Immature natural killer cell (primary cell): ENCODE measurements around the gene PRKN. TPM values are rescaled to one million over a fixed set of nuclear protein-coding genes. Genes with fewer than 3 reads are reported as not detected.

ENCODE experiments used
- DNase-seq, 3 donors: peaks; one replicate each; pipeline ENCODE4 v3.0.0; 2022; ENCODE audit warnings: mixed read lengths in 1 of 3
- H3K27ac Mint-ChIP-seq, 6 donors: one replicate each; pipeline ENCODE4 v1.8.0; 2020; ENCODE audit warnings: mixed read lengths in 6 of 6, mild to moderate bottlenecking in 5 of 6, inconsistent platforms in 4 of 6, moderate library complexity in 3 of 6
- H3K27me3 Mint-ChIP-seq, 3 donors: one replicate each; pipeline ENCODE4 v1.8.0; 2020 to 2021; ENCODE audit warnings: low read depth in 3 of 3, mild to moderate bottlenecking in 3 of 3, mixed read lengths in 3 of 3, moderate library complexity in 3 of 3, inconsistent platforms in 1 of 3
- H3K36me3 Mint-ChIP-seq, 3 donors: one replicate each; pipeline ENCODE4 v1.8.0; 2020; ENCODE audit warnings: mixed read lengths in 3 of 3, inconsistent platforms in 2 of 3, mild to moderate bottlenecking in 2 of 3
- H3K4me1 Mint-ChIP-seq, 2 donors: one replicate each; pipeline ENCODE4 v1.8.0; 2020; ENCODE audit warnings: inconsistent platforms in 2 of 2, mild to moderate bottlenecking in 2 of 2, mixed read lengths in 2 of 2, moderate library complexity in 1 of 2
- H3K4me3 Mint-ChIP-seq, 5 donors: one replicate each; pipeline ENCODE4 v1.8.0; 2020; ENCODE audit warnings: mild to moderate bottlenecking in 5 of 5, mixed read lengths in 5 of 5, inconsistent platforms in 3 of 5, moderate library complexity in 3 of 5
- H3K9me3 Mint-ChIP-seq, 6 donors: one replicate each; pipeline ENCODE4 v1.8.0; 2020; ENCODE audit warnings: mild to moderate bottlenecking in 6 of 6, mixed read lengths in 6 of 6, inconsistent platforms in 4 of 6, moderate library complexity in 3 of 6
- polyA plus RNA-seq, 3 donors: library from polyadenylated mRNA; unstranded; fragments of 300-500 nt; fragmentation: Illumina TruSeq; gene quantifications; one replicate each; pipeline ENCODE4 v1.2.3, GENCODE V29; 2021

The PRKN gene
- polyA plus RNA-seq, 3 donors from 2014 or later, result 0.37 to 6.4 (median 2.8) TPM

DNA sequence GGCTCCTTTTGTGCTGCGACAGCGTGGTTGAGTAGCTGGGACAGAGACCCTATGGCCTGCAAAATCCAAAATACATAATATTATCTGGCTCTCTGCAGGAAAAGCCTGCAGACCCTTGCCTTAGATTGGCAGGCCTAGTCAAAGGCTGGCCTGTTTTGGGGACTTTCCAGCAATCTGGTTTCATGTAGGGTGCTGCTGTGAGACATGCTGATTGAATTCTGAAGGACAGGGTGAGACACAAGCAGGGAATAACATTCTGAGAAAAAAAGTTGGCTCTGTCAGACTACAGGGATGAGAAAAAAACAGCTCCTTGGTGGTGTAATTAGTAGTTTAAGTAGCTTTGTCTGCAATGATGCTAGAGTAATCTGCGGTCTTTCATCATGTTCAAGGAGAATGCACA lies 1051.0 kb downstream of the PRKN start:
- Mint-ChIP-seq H3K27ac (no peak overlapping the region), H3K4me1 (no peaks in the 10 kb centered on the region)

DNA sequence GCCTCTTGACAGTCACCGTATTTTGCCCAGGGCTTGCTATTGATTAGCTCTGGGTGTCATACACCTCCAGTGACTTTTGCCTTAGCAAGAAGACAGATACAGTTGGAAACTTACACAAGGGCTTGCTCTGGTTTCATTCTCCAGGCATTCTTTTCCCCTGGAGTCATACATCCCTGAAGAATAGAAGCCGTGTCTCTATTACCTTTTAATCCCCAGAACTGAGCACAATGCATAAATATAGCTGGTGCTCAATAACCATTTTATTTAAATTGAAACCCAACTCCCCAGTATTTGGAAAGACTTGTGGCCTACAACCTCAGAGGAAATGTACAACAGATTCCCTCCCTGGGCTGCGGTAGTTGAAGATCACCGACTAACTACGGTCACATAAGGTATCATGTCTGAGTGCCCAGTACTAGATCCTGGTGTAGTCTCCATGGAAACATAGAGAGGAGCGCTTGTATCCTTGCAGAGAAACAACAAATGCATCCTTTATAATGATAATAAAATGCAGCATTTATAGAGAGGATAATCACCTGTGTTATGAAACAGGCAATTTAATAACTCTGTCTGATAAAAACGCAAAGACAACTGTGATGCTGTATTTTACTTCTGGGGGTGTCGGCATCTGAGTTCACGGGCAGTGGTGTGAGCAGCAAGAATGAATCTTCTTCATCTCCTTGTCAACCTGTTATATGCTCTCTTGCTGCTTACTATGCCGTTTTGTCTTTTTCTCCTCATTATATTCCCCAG lies 1052.5 kb downstream of the PRKN start:
- no peaks in the 10 kb centered on the region for H3K4me1 Mint-ChIP-seq
- no peak overlapping the region for H3K4me3 Mint-ChIP-seq
- H3K9me3 Mint-ChIP-seq, result peaks cover 0 to 2% (median 0%) of the 10 kb centered on the region in 6 donors
- H3K36me3 Mint-ChIP-seq, result no peaks in the 10 kb centered on the region
- no peak overlapping the region for H3K27ac Mint-ChIP-seq
- H3K27me3 Mint-ChIP-seq, result peaks cover 1 to 7% (median 4%) of the 10 kb centered on the region in 3 donors
- no peak for DNase-seq

More for the DNA sequence above, 1051.0 kb downstream of the PRKN start:
- Mint-ChIP-seq H3K9me3 (no peaks in the 10 kb centered on the region), H3K4me3 (no peak overlapping the region), H3K27me3 (peaks cover 4 to 7% (median 5%) of the 10 kb centered on the region in 3 donors), H3K36me3 (no peaks in the 10 kb centered on the region)
- DNase-seq, result no peak

GRCh38 chr6:161673026-161673425 lies 1054.5 kb downstream of the PRKN start:
- Mint-ChIP-seq H3K36me3 (no peaks in the 10 kb centered on the region), H3K4me3 (no peak overlapping the region), H3K4me1 (peaks cover 0 to 2% of the 10 kb centered on the region in 2 donors), H3K9me3 (peaks cover 0 to 2% (median 0%) of the 10 kb centered on the region in 6 donors), H3K27ac (no peak overlapping the region), H3K27me3 (peaks cover 0 to 8% (median 2%) of the 10 kb centered on the region in 3 donors)
- DNase-seq, result no peak

GRCh38 chr6:161671117-161671516 lies 1056.4 kb downstream of the PRKN start:
- no peak overlapping the region for H3K27ac Mint-ChIP-seq

GRCh38 chr6:161668665-161669064 lies 1058.9 kb downstream of the PRKN start:
- H3K4me3 Mint-ChIP-seq, result no peak overlapping the region
- no peaks in the 10 kb centered on the region for H3K36me3 Mint-ChIP-seq

More at GRCh38 chr6:161671117-161671516, 1056.4 kb downstream of the PRKN start:
- H3K27me3 Mint-ChIP-seq, result peaks cover 0 to 6% (median 2%) of the 10 kb centered on the region in 3 donors
- H3K9me3 Mint-ChIP-seq, result peaks cover 0 to 4% (median 0%) of the 10 kb centered on the region in 6 donors
- H3K36me3 Mint-ChIP-seq, result no peaks in the 10 kb centered on the region
- H3K4me1 Mint-ChIP-seq, result peaks cover 0 to 2% of the 10 kb centered on the region in 2 donors
- no peak overlapping the region for H3K4me3 Mint-ChIP-seq
- no peak for DNase-seq

GRCh38 chr6:161667957-161668356 lies 1059.6 kb downstream of the PRKN start:
- Mint-ChIP-seq H3K36me3 (no peaks in the 10 kb centered on the region), H3K4me3 (no peak overlapping the region), H3K27ac (no peak overlapping the region), H3K9me3 (peaks cover 0 to 4% (median 0%) of the 10 kb centered on the region in 6 donors), H3K4me1 (peaks cover 0 to 2% of the 10 kb centered on the region in 2 donors), H3K27me3 (peaks cover 0 to 2% (median 0%) of the 10 kb centered on the region in 3 donors)
- DNase-seq, result no peak

More at GRCh38 chr6:161668665-161669064, 1058.9 kb downstream of the PRKN start:
- DNase-seq, result no peak
- peaks cover 0 to 4% (median 2%) of the 10 kb centered on the region in 3 donors for H3K27me3 Mint-ChIP-seq
- H3K27ac Mint-ChIP-seq, result no peak overlapping the region
- H3K9me3 Mint-ChIP-seq, result peaks cover 0 to 4% (median 0%) of the 10 kb centered on the region in 6 donors
- peaks cover 0 to 2% of the 10 kb centered on the region in 2 donors for H3K4me1 Mint-ChIP-seq

GRCh38 chr6:161663682-161664081 lies 1063.9 kb downstream of the PRKN start:
- Mint-ChIP-seq H3K36me3 (no peaks in the 10 kb centered on the region), H3K4me3 (no peak overlapping the region), H3K27ac (no peak overlapping the region), H3K9me3 (peaks cover 0 to 1% (median 0%) of the 10 kb centered on the region in 6 donors), H3K27me3 (peaks cover 2 to 4% (median 2%) of the 10 kb centered on the region in 3 donors), H3K4me1 (no peaks in the 10 kb centered on the region)
- DNase-seq, result no peak

GRCh38 chr6:161660666-161661571 lies 1066.6 kb downstream of the PRKN start:
- Mint-ChIP-seq H3K27me3 (peaks cover 2 to 3% (median 2%) of the 10 kb centered on the region in 3 donors), H3K27ac (no peak overlapping the region), H3K36me3 (no peaks in the 10 kb centered on the region)

GRCh38 chr6:161658211-161658610 lies 1069.4 kb downstream of the PRKN start:
- Mint-ChIP-seq H3K27ac (no peak overlapping the region), H3K36me3 (no peaks in the 10 kb centered on the region), H3K4me3 (no peak overlapping the region), H3K9me3 (no peaks in the 10 kb centered on the region), H3K27me3 (peaks cover 2% of the 10 kb centered on the region in 3 donors), H3K4me1 (no peaks in the 10 kb centered on the region)
- no peak for DNase-seq

More at GRCh38 chr6:161660666-161661571, 1066.6 kb downstream of the PRKN start:
- no peaks in the 10 kb centered on the region for H3K9me3 Mint-ChIP-seq
- no peaks in the 10 kb centered on the region for H3K4me1 Mint-ChIP-seq
- DNase-seq, result no peak
- H3K4me3 Mint-ChIP-seq, result no peak overlapping the region

- Mint-ChIP-seq H3K36me3 (no peaks in the 10 kb centered on the region), H3K27ac (no peak overlapping the region), H3K4me1 (no peaks in the 10 kb centered on the region), H3K4me3 (no peak overlapping the region), H3K9me3 (no peaks in the 10 kb centered on the region), H3K27me3 (peaks cover 0 to 2% (median 1%) of the 10 kb centered on the region in 3 donors)
- DNase-seq, result no peak
These were observed 1073.4 kb downstream of the PRKN start for GRCh38 chr6:161654209-161654608.

GRCh38 chr6:161651949-161652348 lies 1075.6 kb downstream of the PRKN start:
- peaks cover 0 to 2% (median 1%) of the 10 kb centered on the region in 3 donors for H3K27me3 Mint-ChIP-seq
- H3K36me3 Mint-ChIP-seq, result no peaks in the 10 kb centered on the region
- H3K4me3 Mint-ChIP-seq, result no peak overlapping the region
- DNase-seq, result no peak
- no peak overlapping the region for H3K27ac Mint-ChIP-seq
- H3K4me1 Mint-ChIP-seq, result no peaks in the 10 kb centered on the region
- H3K9me3 Mint-ChIP-seq, result no peaks in the 10 kb centered on the region

DNA sequence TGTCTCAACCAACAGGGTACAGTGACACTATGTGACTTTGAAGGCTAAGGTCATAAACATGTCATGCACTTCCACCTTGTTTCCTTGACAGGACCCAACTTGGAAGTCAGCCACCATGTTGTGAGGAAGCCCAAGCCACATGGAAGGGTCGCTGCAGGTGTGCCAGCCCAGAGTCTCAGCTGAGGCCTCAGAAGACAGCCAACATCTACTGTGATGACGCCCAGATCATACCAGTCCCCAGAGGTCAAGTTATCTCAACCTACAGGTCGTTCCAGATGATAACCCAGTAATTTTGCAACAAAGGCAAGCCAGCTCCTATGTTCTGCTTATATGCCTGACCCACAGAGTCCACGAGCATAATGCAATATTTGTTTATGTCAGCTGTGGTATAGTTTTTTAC lies 1077.7 kb downstream of the PRKN start:
- no peaks in the 10 kb centered on the region for H3K4me1 Mint-ChIP-seq
- H3K9me3 Mint-ChIP-seq, result peaks cover 0 to 2% (median 0%) of the 10 kb centered on the region in 6 donors
- H3K36me3 Mint-ChIP-seq, result peaks cover 0 to 4% (median 0%) of the 10 kb centered on the region in 3 donors
- H3K4me3 Mint-ChIP-seq, result no peak overlapping the region
- H3K27ac Mint-ChIP-seq, result no peak overlapping the region
- DNase-seq, result no peak
- peaks cover 0 to 3% (median 1%) of the 10 kb centered on the region in 3 donors for H3K27me3 Mint-ChIP-seq

DNA sequence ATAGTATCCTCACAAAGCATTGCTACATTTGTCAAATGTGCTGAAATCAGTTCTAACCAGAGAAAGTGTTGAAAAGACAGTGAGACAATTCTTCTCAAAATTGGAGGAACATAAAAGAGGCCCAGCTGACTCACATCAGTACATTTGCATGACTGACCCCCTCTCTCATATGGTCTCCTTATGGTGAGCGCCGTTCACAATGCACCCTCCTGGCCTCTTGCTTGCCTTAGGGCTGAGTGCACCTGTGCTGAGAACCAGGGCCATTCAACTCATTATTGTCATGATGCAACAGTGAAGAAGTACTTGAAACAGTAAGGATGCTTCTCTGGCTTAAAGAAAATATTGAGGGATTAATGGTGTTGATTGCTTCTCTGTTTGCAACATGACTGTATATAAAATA lies 1078.5 kb downstream of the PRKN start:
- no peak overlapping the region for H3K4me3 Mint-ChIP-seq
- DNase-seq, result no peak
- H3K9me3 Mint-ChIP-seq, result peaks cover 0 to 2% (median 0%) of the 10 kb centered on the region in 6 donors

More for the DNA sequence above, 1078.5 kb downstream of the PRKN start:
- Mint-ChIP-seq H3K36me3 (peaks cover 0 to 4% (median 0%) of the 10 kb centered on the region in 3 donors), H3K4me1 (no peaks in the 10 kb centered on the region), H3K27ac (no peak overlapping the region), H3K27me3 (peaks cover 0 to 3% (median 1%) of the 10 kb centered on the region in 3 donors)
